ENCODE results near the gene CRYBB1. TPM values are rescaled to one million over a fixed set of nuclear protein-coding genes. Genes with fewer than 3 reads are reported as not detected.

Gene CRYBB1
- total RNA-seq, 1 donor from 2014 or later: not detected

- no peak for TF ChIP-seq CTCF (conservative IDR thresholded peaks at IDR 0.05; ENCODE audit: low read depth, low read length)
- no peak for DNase-seq (ENCODE audit: low read depth)
- H3K4me3 ChIP-seq (ENCODE audit: low read depth, low read length): no peak overlapping the region
Measured at GRCh38 chr22:26623984-26624383, 6.2 kb upstream of the CRYBB1 start.

- no peak for DNase-seq (ENCODE audit: low read depth)
- no peak for TF ChIP-seq CTCF (conservative IDR thresholded peaks at IDR 0.05; ENCODE audit: low read depth, low read length)
Measured at GRCh38 chr22:26621663-26622062, 3.8 kb upstream of the CRYBB1 start, which contains the start of gene CRYBA4. CRYBA4 (plus strand) TSS chr22:26621963; CDS start chr22:26622597, 634 bp downstream.

DNA sequence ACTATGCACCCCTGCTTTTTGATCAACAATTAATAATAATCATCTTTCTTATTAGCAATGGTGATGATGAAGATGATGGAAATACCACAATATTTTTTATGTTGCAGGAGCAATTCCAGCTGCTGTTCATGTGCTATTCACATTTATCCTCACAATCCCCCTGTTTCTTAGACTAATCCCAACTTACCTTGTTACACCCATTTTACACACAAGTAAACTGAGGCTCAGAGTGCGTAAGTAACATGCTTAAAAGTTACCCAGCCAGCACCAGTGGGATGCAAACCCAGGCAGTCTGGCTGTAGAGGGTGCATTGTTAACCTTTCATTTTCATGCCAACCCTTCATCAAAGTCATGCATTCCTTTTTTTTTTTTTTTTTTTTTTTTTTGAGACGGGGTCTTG is 2.4 kb upstream of the CRYBB1 start:
- DNase-seq (ENCODE audit: low read depth): no peak
- no peak overlapping the region for H3K4me3 ChIP-seq (ENCODE audit: low read depth, low read length)
- no peak for TF ChIP-seq CTCF (conservative IDR thresholded peaks at IDR 0.05; ENCODE audit: low read depth, low read length)

More at GRCh38 chr22:26621663-26622062, 3.8 kb upstream of the CRYBB1 start, which contains the start of gene CRYBA4:
- H3K4me3 ChIP-seq (ENCODE audit: low read depth, low read length): no peak within 1 kb of the TSS

DNA sequence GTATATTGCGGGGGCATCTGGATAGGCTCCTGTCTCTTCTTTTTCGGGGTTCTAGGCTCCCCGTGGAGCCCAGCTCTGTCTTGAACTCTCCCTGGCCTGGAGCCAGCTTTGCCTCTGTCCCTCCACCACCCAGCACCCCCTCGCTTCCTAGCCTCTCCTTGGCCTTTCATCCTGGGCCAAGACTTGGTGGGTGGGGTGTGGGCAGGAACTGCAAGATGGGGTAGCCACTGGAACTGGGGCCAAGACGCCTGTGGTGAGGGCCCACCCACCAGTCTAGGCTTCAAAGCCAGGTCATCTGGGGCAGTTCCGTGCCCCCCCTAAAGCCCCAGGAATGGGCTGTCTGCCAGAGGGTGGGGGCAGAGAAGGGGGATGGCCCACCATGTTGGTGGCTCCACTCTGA is 1.7 kb upstream of the CRYBB1 start:
- no peak for DNase-seq (ENCODE audit: low read depth)
- no peak for TF ChIP-seq CTCF (conservative IDR thresholded peaks at IDR 0.05; ENCODE audit: low read depth, low read length)
- no peak overlapping the region for H3K4me3 ChIP-seq (ENCODE audit: low read depth, low read length)

GRCh38 chr22:26618455-26618854 is 628 bp upstream of the CRYBB1 start:
- DNase-seq (ENCODE audit: low read depth): no peak
- no peak for TF ChIP-seq CTCF (conservative IDR thresholded peaks at IDR 0.05; ENCODE audit: low read depth, low read length)
- no peak overlapping the region for H3K4me3 ChIP-seq (ENCODE audit: low read depth, low read length)

DNA sequence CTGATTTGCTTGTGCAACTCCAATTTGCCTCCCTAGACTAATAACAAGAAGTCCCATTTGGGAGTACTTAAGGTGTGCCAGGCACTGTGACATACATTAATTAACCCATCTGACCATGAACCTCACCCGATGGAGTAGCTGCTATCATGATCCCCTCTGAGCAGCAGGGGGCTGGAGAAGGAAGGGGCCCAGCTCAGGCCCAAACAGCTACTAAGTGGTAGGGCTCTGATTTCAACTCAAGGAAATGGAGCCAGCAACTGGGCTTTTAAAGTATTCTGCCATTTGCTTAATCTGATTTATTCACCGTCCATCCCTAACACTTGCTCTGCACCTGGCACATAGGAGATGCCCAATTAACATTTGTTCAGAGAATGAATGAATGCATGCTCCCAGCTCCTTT is 1.2 kb downstream of the CRYBB1 start:
- DNase-seq (ENCODE audit: low read depth): no peak
- TF ChIP-seq CTCF (conservative IDR thresholded peaks at IDR 0.05; ENCODE audit: low read depth, low read length): no peak
- no peak overlapping the region for H3K4me3 ChIP-seq (ENCODE audit: low read depth, low read length)

DNA sequence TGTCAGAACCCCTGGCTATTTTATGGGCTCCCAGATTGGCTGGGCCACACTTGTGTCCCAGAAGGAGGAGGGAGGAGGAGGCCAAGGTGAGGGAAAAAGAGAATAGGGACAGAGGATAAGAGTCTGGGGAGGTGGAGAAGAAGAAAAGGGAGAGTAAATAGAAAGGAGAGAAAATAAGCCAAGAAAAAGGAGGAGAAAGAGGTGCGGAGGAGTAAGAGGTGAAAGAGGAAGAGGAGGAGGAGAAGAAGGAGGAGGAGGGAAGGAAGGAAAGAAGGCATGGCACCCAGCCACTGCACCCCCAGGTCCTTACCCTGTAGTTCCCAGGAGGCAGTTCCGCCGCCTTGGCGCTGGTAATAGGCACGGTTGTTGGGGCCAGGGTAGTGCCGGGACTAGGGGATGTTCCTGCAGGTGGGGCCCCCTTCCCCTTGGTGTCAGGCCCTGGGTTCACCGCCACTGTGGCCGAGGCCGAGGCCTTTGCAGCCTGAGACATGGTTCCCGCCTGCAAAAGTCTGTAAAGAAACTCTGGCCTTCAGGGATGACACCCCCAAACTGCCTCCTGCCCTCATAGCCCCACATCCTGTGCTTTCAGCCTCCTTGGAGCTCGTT is 1.9 kb downstream of the CRYBB1 start:
- DNase-seq (ENCODE audit: low read depth): no peak
- H3K4me3 ChIP-seq (ENCODE audit: low read depth, low read length): no peak overlapping the region
- no peak for TF ChIP-seq CTCF (conservative IDR thresholded peaks at IDR 0.05; ENCODE audit: low read depth, low read length)
